Measurements from ENCODE around the gene CARD10. TPM values are rescaled to one million over a fixed set of nuclear protein-coding genes. Genes with fewer than 3 reads are reported as not detected.

Gene CARD10
- polyA plus RNA-seq, 3 donors: 0.03 TPM; not detected in 2

DNA sequence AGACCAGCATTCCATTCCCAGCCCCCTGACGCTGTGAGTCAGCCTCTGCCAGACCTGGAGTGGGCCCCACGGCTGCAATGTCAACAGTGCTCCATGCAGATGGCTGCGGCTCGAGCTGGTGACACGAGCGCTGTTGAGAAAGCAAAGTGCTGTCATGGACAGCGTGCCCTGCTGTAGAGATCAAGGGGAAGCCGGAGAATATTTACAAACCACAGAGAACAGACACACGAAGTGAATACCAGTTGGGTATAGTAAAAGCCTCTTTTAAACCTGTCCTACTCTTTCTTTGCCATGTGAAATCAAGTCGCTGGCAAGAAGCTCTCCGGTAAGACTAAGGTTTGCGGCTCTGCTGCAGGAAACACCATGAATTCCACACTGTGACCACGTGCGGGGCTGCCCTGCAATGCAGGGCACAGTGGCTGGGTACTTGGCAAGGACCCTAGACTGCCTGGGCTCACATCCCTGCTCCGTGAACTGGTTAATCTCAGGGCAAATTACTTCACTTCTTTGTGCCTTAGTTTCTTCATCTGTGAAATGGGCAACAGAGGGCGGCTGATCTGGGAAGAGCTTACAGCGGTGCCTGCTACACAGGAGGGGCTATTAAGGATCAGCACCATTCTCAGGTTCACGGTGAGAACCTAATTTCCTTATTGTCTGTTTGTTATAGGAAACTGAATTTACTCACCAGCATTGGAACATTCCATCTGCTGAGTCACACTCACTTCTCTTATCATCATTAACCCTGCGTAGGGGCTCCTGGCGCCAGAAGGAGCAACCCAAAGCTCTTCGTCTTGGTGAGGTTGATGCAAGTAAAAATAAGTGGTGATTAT, 64.1 kb downstream of the CARD10 start:
- H3K4me1 Mint-ChIP-seq: peaks cover 5% of the 10 kb centered on the region
- no peak overlapping the region for H3K27ac ChIP-seq (ENCODE audit: low read depth in 1 of 2, low read length in 2 of 2)

DNA sequence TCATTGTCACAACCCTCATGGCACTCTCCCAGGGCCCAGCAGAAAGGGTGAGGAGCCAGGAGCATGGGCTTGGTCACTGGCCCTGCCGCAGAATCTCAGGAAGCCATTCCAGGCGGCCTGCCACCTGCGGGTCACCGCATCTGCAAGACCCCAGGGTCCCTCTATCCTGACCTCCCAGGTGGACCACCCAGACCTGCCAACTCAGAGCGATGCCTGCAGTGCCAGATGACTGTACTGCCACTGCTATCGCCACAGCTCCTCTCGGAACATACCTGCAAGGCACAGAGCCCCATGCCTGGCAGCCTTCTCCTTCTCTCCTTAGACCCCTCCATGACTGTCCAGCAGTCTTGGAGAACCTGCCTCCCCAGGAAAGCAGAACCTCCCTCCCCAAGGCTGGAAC, 65.5 kb downstream of the CARD10 start:
- no peak overlapping the region for H3K27ac Mint-ChIP-seq

More for the DNA sequence above, 64.1 kb downstream of the CARD10 start:
- Histone ChIP-seq H4K20me1 (ENCODE audit: insufficient read depth, low read length) (no peaks in the 10 kb centered on the region), H3K4me1 (ENCODE audit: control insufficient read depth in 1 of 2, insufficient read depth in 2 of 2, low read length in 2 of 2) (peaks cover under 1% of the 10 kb centered on the region in 2 donors), H3K4me2 (replicated peaks; ENCODE audit: extremely low read depth, low read length, poor library complexity, severe bottlenecking) (no peak overlapping the region), H3K79me2 (ENCODE audit: insufficient read depth, low read length) (no peaks in the 10 kb centered on the region), H3K9ac (ENCODE audit: insufficient read depth, low read length, poor library complexity, severe bottlenecking) (no peak overlapping the region), H3K9me3 (replicated peaks in 1 of 2; ENCODE audit: control insufficient read depth in 1 of 2, insufficient read depth in 1 of 2, low read length in 2 of 2) (no peaks in the 10 kb centered on the region), H2AFZ (ENCODE audit: insufficient read depth, low read depth, low read length, poor library complexity, severe bottlenecking) (no peak overlapping the region), H3K4me3 (replicated peaks in 1 of 3; ENCODE audit: low read depth in 2 of 3, low read length in 3 of 3) (no peak overlapping the region), H3K27me3 (ENCODE audit: control insufficient read depth in 2 of 2, insufficient read depth in 2 of 2, low read length in 2 of 2) (no peaks in the 10 kb centered on the region), H3K36me3 (replicated peaks in 1 of 2; ENCODE audit: control insufficient read depth in 1 of 2, insufficient read depth in 2 of 2, low read length in 2 of 2) (no peaks in the 10 kb centered on the region)
- peak overlapping the region in 1 of 7 donors; percentile 55 for H3K27ac Mint-ChIP-seq
- H3K27me3 Mint-ChIP-seq (ENCODE audit: low read depth in 3 of 3): peaks cover 3 to 23% (median 14%) of the 10 kb centered on the region in 3 donors
- no peaks in the 10 kb centered on the region for H3K36me3 Mint-ChIP-seq
- 86% methylated on average over 10 of the region's 21 CpGs for WGBS (ENCODE audit: insufficient coverage)
- TF ChIP-seq, protein P1, sequence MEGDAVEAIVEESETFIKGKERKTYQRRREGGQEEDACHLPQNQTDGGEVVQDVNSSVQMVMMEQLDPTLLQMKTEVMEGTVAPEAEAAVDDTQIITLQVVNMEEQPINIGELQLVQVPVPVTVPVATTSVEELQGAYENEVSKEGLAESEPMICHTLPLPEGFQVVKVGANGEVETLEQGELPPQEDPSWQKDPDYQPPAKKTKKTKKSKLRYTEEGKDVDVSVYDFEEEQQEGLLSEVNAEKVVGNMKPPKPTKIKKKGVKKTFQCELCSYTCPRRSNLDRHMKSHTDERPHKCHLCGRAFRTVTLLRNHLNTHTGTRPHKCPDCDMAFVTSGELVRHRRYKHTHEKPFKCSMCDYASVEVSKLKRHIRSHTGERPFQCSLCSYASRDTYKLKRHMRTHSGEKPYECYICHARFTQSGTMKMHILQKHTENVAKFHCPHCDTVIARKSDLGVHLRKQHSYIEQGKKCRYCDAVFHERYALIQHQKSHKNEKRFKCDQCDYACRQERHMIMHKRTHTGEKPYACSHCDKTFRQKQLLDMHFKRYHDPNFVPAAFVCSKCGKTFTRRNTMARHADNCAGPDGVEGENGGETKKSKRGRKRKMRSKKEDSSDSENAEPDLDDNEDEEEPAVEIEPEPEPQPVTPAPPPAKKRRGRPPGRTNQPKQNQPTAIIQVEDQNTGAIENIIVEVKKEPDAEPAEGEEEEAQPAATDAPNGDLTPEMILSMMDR (IDR thresholded peaks at IDR 0.05): no peak
- H3K4me3 Mint-ChIP-seq: no peak overlapping the region
- H3K9me3 Mint-ChIP-seq: no peaks in the 10 kb centered on the region
- DNase-seq: no peak
- intact Hi-C loops (cut with micrococcal nuclease): loop anchor here (5.0 kb wide), 2 partner anchors 288 to 378 kb away; no protein-coding TSS in a partner anchor

More for the DNA sequence above, 65.5 kb downstream of the CARD10 start:
- Histone ChIP-seq H2AFZ (ENCODE audit: insufficient read depth, low read depth, low read length, poor library complexity, severe bottlenecking) (no peak overlapping the region), H3K9me3 (replicated peaks in 1 of 2; ENCODE audit: control insufficient read depth in 1 of 2, insufficient read depth in 1 of 2, low read length in 2 of 2) (no peaks in the 10 kb centered on the region), H3K27me3 (ENCODE audit: control insufficient read depth in 2 of 2, insufficient read depth in 2 of 2, low read length in 2 of 2) (no peaks in the 10 kb centered on the region), H3K36me3 (replicated peaks in 1 of 2; ENCODE audit: control insufficient read depth in 1 of 2, insufficient read depth in 2 of 2, low read length in 2 of 2) (no peaks in the 10 kb centered on the region), H4K20me1 (ENCODE audit: insufficient read depth, low read length) (no peaks in the 10 kb centered on the region), H3K27ac (ENCODE audit: low read depth in 1 of 2, low read length in 2 of 2) (no peak overlapping the region), H3K79me2 (ENCODE audit: insufficient read depth, low read length) (no peaks in the 10 kb centered on the region), H3K4me1 (ENCODE audit: control insufficient read depth in 1 of 2, insufficient read depth in 2 of 2, low read length in 2 of 2) (peaks cover 11 to 14% of the 10 kb centered on the region in 2 donors), H3K4me3 (replicated peaks in 1 of 3; ENCODE audit: low read depth in 2 of 3, low read length in 3 of 3) (no peak overlapping the region), H3K4me2 (replicated peaks; ENCODE audit: extremely low read depth, low read length, poor library complexity, severe bottlenecking) (no peak overlapping the region), H3K9ac (ENCODE audit: insufficient read depth, low read length, poor library complexity, severe bottlenecking) (no peak overlapping the region)
- 98% methylated on average over 7 of the region's 7 CpGs for WGBS (ENCODE audit: insufficient coverage)
- TF ChIP-seq, protein P1 (IDR thresholded peaks at IDR 0.05): no peak
- DNase-seq: no peak
- Mint-ChIP-seq H3K27me3 (ENCODE audit: low read depth in 3 of 3) (peaks cover 3 to 26% (median 15%) of the 10 kb centered on the region in 3 donors), H3K4me1 (peaks cover 13% of the 10 kb centered on the region), H3K4me3 (no peak overlapping the region), H3K36me3 (no peaks in the 10 kb centered on the region), H3K9me3 (no peaks in the 10 kb centered on the region)
- intact Hi-C loops (cut with micrococcal nuclease): no loop called here
